ENCODE measurements around the gene EIF4G3. TPM values are rescaled to one million over a fixed set of nuclear protein-coding genes. Genes with fewer than 3 reads are reported as not detected.

The EIF4G3 gene
- total RNA-seq, 1 experiment from 2014 or later = 39.9 TPM

DNA sequence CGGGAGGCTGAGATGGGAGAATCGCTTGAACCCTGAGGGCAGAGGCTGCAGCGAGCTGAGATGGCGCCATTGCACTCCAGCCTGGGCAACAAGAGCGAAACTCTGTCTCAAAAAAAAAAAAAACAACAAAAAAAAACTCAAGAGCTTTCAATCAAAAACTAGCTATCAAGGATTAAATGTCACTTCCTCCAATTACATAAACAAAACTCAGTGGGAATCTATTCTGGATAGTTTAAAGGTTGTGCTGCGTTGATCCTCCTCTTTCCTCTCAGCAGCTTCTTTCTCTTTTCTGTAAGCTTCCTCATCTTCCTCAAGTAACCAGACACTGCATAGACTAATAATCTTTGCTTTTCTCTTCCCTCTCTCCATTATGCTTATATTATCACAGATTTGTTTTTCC lies 20.7 kb downstream of the EIF4G3 start:
- Mint-ChIP-seq H3K9me3 (ENCODE audit: low read depth, unreplicated experiment) (no peaks in the 10 kb centered on the region), H3K27me3 (ENCODE audit: unreplicated experiment) (no peaks in the 10 kb centered on the region), H3K4me1 (ENCODE audit: low read depth, unreplicated experiment) (peaks cover 30% of the 10 kb centered on the region), H3K4me3 (ENCODE audit: low read depth, unreplicated experiment) (no peak overlapping the region), H3K27ac (ENCODE audit: unreplicated experiment) (no peak overlapping the region), H3K36me3 (ENCODE audit: insufficient read depth, unreplicated experiment) (peaks cover 6% of the 10 kb centered on the region)
- intact Hi-C loops (cut with micrococcal nuclease; ENCODE audit: unreplicated experiment) = no loop called here
- CTCF ChIA-PET = no interaction called here
- TF ChIP-seq, protein P1, sequence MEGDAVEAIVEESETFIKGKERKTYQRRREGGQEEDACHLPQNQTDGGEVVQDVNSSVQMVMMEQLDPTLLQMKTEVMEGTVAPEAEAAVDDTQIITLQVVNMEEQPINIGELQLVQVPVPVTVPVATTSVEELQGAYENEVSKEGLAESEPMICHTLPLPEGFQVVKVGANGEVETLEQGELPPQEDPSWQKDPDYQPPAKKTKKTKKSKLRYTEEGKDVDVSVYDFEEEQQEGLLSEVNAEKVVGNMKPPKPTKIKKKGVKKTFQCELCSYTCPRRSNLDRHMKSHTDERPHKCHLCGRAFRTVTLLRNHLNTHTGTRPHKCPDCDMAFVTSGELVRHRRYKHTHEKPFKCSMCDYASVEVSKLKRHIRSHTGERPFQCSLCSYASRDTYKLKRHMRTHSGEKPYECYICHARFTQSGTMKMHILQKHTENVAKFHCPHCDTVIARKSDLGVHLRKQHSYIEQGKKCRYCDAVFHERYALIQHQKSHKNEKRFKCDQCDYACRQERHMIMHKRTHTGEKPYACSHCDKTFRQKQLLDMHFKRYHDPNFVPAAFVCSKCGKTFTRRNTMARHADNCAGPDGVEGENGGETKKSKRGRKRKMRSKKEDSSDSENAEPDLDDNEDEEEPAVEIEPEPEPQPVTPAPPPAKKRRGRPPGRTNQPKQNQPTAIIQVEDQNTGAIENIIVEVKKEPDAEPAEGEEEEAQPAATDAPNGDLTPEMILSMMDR (IDR thresholded peaks at IDR 0.05; ENCODE audit: unreplicated experiment) = no peak
- no TSS peak for BruUV-seq (replicated peaks)
- no peak for DNase-seq

GRCh38 chr1:21154717-21155116 lies 22.0 kb downstream of the EIF4G3 start:
- H3K27me3 Mint-ChIP-seq (ENCODE audit: unreplicated experiment) = no peaks in the 10 kb centered on the region
- H3K27ac Mint-ChIP-seq (ENCODE audit: unreplicated experiment) = no peak overlapping the region
- CTCF ChIA-PET = no interaction called here
- intact Hi-C loops (cut with micrococcal nuclease; ENCODE audit: unreplicated experiment) = no loop called here
- BruUV-seq (replicated peaks) = no TSS peak
- no peaks in the 10 kb centered on the region for H3K9me3 Mint-ChIP-seq (ENCODE audit: low read depth, unreplicated experiment)
- H3K36me3 Mint-ChIP-seq (ENCODE audit: insufficient read depth, unreplicated experiment) = no peaks in the 10 kb centered on the region
- peaks cover 24% of the 10 kb centered on the region for H3K4me1 Mint-ChIP-seq (ENCODE audit: low read depth, unreplicated experiment)
- DNase-seq = no peak
- no peak overlapping the region for H3K4me3 Mint-ChIP-seq (ENCODE audit: low read depth, unreplicated experiment)
- TF ChIP-seq, protein P1 (IDR thresholded peaks at IDR 0.05; ENCODE audit: unreplicated experiment) = no peak

- DNase-seq = no peak
- Mint-ChIP-seq H3K27me3 (ENCODE audit: unreplicated experiment) (no peaks in the 10 kb centered on the region), H3K4me1 (ENCODE audit: low read depth, unreplicated experiment) (peaks cover 29% of the 10 kb centered on the region), H3K9me3 (ENCODE audit: low read depth, unreplicated experiment) (no peaks in the 10 kb centered on the region), H3K4me3 (ENCODE audit: low read depth, unreplicated experiment) (no peak overlapping the region), H3K27ac (ENCODE audit: unreplicated experiment) (no peak overlapping the region), H3K36me3 (ENCODE audit: insufficient read depth, unreplicated experiment) (no peaks in the 10 kb centered on the region)
- BruUV-seq (replicated peaks) = no TSS peak
- intact Hi-C loops (cut with micrococcal nuclease; ENCODE audit: unreplicated experiment) = no loop called here
- CTCF ChIA-PET = interaction anchor here (0.5 kb wide), 1 partner anchor 35 kb away, joined by 4 read pairs; no protein-coding TSS in a partner anchor
- TF ChIP-seq, protein P1 (IDR thresholded peaks at IDR 0.05; ENCODE audit: unreplicated experiment) = no peak
These were observed 23.3 kb downstream of the EIF4G3 start for GRCh38 chr1:21153388-21153787.

- TF ChIP-seq, protein P1 (IDR thresholded peaks at IDR 0.05; ENCODE audit: unreplicated experiment) = no peak
- H3K27ac Mint-ChIP-seq (ENCODE audit: unreplicated experiment) = no peak overlapping the region
- no peaks in the 10 kb centered on the region for H3K9me3 Mint-ChIP-seq (ENCODE audit: low read depth, unreplicated experiment)
- H3K4me3 Mint-ChIP-seq (ENCODE audit: low read depth, unreplicated experiment) = no peak overlapping the region
- no peaks in the 10 kb centered on the region for H3K27me3 Mint-ChIP-seq (ENCODE audit: unreplicated experiment)
- intact Hi-C loops (cut with micrococcal nuclease; ENCODE audit: unreplicated experiment) = no loop called here
- BruUV-seq (replicated peaks) = no TSS peak
- DNase-seq = no peak
- H3K4me1 Mint-ChIP-seq (ENCODE audit: low read depth, unreplicated experiment) = peaks cover 24% of the 10 kb centered on the region
- no peaks in the 10 kb centered on the region for H3K36me3 Mint-ChIP-seq (ENCODE audit: insufficient read depth, unreplicated experiment)
- CTCF ChIA-PET = interaction anchor here (0.5 to 0.7 kb wide), 2 partner anchors 23 to 39 kb away, joined by 4 read pairs; no protein-coding TSS in a partner anchor
These were observed 24.1 kb downstream of the EIF4G3 start for GRCh38 chr1:21152423-21153100.
